Measurements from ENCODE around the gene KLK11.
"Not testable (repeated sequence)": the region's sequence is repeated elsewhere in the genome, so short reads cannot be mapped to it uniquely, and the experiment has no call there.

Gene KLK11

DNA sequence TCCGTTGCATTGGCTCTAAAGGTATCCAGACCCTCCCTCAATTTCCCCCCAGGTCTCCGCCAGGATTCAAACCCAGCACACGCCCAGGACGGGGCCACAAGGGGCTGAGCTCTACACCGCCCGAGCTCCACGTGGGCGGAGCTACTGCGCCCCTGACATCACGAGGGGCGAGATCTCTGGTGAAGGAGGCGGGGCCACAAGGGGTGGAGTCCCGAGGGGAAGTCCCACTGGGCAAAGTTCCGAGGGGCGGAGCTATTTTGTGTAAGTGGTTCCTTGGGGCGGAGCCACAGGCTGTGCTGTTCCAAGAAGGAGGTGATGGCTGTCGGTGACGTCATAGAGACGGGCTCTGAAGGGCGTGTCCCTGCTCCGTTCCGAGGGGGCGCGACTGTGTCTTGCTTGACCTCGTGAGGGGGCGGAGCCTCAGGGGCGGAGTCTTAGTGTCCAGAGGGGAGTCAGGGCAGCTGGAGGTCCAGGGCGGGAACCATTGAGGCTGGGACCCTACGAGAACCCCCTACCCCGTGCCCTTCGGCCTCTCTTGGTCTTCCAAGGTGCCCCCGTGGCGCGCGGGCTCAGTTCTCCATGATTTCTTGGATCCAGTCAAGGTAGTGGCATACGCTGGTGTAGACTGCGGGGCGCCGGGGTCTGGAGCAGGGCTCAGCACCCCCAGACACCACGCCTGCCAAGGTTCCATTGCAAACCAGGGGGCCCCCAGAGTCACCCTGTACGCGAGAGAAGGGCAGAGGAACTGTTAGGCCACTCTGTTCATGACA is 23.7 kb downstream of the KLK11 start:
- no peak for DNase-seq

DNA sequence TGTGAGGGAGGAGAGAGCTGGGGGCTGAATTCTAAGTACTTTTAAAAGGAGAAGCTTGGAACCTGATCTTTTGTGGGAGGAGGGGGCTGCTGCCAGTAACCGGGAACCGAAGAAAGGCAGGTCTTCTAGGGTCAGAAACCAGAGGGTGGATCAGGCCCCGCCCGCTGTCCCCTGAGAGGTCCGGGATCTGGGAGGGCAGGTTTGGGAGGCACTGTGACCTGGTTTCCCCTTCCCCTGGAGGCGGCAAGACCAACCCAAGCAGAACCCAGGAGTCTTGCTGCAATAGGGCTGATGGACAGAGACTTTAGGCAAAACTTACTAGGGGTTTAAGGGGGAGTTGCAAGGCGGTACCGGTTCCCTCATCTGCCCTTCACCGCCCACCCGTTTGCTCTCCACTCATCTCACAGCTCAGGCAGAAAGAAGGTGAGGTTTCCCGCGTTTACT is 24.3 kb downstream of the KLK11 start:
- no peak for DNase-seq

DNA sequence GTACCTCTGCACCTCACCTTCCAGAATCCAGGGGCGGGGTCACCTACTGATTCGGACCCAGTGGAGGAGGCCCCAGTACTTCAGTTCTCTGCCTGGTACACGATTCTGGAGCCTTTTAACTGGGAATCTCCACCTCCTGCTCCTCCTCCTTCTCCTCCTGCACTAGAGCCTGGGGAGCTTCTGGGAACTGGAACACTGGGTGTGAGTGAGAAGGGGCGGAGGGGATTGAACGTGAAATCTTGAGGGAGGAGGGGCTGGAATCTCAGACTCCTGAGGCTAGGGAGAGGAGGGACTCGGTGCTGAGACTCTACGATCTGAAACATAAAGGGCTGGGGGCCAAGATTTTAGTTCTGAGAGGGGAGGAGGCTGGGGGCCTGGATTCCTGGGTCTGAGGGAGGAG is 24.9 kb downstream of the KLK11 start, which contains the start of gene KLK8:
Gene KLK8, minus strand, starts transcription at position 90 of the 400 bp plus-strand sequence. CDS start 437 bp downstream, outside the sequence.
- no peak for DNase-seq

DNA sequence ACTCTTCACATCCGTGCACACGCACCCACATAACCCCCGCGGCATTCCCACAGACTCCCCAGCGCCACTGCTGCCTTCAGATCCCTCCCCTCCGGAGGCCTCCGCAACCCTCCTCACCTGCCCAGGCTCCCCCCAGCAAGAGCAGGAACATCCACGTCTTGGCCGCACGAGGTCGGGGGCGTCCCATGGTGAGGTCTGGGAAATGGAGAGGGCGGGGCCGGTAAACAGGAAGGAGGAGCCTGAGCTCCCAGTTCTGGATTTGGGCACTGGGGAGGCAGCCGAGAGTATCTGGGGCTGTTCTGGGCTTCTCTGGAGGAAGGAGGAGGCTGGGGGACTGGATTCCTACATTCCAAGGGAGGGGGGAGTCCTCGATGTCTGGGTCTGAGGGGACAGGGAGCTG is 25.4 kb downstream of the KLK11 start:
- DNase-seq: no peak

DNA sequence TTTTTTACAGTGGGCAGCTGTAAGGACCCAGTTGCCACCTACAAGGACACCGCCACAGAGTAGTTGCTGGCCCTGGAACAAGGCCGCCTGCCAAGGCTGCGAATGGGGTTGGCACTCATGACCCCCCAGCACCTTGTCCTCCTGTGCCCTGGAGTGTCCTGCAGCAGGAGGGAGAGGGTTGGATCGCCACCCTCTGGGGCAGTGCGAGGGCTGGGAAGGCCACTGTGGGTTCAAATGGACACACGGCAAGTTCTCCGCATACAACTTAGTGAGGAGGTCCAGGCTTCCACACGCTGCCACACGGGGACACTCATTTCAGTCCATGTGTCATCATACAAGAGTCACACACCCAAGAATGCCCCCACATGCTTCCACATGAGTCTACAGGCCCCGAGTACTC is 26.0 kb downstream of the KLK11 start:
- DNase-seq: no peak

DNA sequence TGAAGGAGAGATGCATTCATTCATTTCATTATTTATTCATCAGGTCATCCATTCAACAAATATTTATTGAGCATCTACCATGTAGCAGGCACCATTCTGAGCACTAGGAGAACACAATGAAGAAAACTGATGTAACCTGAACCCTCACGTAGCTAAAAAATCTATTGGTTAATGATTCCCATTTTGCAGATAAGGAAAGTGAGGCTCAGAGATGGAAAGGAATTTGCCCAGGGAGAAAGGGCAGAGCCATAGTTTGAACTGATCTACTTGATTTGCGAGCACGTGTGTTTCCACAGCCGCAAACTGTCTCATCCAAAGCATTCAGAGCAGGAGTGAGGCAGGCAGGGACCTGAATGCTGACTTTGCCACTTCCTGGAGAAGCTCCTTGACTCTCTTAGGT is 27.7 kb downstream of the KLK11 start:
- no peak for DNase-seq

DNA sequence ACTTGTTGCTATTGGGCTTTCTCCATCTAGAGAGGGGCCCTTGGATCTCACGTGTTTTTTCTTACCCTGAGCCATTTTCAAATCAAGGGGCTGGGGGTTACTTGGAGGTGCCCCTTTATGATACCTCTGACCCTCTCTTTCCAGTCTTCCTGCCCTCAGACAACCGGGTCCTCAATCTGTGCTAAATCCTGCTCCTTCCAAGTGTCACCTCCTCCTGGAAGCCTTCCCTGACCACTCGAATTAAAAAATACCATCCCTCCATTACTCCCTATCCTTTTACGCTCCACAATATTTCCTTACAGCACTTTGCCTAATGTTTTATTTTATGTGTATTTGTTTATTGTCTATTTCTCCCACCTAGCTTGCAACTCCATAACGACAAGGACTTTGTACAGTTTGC is 28.4 kb downstream of the KLK11 start:
- DNase-seq: no peak

DNA sequence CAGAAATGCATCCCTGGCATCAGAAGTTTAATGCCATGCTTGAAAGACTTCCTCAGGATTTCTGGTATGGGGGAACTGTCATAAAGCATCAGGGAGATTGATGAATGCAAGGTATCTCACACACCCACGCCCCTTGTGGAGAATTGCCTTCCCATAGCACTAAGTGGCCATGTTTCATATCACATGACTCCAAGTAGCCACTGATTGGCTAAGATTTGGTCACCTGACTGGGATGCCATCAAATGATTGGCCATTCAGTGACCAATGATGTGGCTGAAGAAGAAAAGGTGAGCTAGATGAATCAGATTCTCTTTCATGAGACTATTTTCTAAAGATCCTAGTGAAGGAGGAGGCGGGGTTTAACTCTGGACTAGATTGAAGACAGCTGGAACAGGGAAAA is 32.3 kb downstream of the KLK11 start:
- no peak for DNase-seq

DNA sequence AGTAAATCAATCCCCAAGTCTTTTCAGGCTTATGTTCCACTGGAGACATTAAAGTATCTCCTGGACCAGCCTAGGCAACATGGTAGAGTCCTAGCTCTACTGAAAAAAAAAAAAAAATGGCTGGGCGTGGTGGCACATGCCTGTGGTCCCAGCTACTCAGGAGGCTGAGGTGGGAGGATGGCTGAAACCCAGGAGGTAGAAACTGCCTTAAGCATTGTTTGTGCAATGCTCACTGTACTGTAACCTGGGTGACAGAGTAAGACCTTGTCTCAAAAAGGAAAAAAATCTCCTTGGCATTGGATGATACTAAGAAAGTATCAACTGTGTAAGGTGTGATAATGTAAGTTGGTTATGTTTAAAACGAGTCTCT is 33.8 kb downstream of the KLK11 start:
- DNase-seq: no peak

DNA sequence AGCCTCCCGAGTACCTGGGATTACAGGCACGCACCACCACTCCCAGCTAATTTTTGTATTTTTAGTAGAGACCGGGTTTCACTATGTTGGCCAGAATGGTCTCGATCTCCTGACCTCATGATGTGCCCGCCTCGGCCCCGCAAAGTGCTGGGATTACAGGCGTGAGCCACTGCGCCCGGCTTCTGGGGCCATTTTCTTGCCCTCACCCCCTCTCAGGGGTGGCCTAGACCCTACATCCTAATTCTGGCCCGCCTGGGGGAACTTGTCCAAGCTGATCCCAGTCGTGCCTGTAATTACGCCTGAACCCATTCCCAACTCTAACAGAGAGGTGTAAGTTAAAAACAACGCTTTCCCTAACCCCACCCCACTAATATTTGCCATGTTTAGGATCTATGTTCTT is 42.0 kb downstream of the KLK11 start:
- not testable (repeated sequence) for DNase-seq

DNA sequence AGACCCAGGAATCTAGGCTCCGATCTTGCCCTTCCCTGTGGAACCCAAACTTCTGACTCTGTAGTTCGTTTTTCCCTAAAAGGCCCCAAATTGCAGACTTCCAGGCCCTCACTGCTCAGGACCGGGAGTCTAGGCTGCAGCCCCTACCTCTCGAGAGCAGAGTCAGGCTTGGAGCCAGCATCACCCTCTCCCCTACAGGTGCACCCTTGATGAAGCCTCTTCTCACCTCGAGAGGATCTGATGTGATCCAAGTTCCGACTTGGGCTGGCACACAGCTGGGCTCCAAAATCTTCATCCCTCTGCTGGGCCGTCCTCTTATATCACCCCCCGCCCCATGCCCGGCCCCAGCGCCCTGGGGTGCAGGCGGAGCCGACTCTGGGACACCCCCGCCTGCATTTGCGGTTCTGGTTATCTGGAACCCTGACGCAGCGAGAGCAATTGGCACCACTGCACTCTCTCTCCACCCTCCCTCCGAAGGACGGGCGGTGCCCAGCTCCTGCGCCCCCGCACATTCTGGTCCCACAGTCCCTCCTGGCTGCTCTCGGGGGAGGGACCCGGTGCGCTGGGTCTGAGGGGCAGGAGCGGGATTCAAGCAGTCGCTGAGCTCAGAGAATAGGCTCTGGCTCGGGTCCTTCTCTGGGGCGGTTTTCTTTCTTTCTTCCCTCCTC is 42.7 kb downstream of the KLK11 start, which contains the start of gene KLK7:
Gene KLK7, minus strand, starts transcription at position 293 of the 668 bp plus-strand sequence. CDS start 1,518 bp downstream, outside the sequence.
- DNase-seq: no peak

DNA sequence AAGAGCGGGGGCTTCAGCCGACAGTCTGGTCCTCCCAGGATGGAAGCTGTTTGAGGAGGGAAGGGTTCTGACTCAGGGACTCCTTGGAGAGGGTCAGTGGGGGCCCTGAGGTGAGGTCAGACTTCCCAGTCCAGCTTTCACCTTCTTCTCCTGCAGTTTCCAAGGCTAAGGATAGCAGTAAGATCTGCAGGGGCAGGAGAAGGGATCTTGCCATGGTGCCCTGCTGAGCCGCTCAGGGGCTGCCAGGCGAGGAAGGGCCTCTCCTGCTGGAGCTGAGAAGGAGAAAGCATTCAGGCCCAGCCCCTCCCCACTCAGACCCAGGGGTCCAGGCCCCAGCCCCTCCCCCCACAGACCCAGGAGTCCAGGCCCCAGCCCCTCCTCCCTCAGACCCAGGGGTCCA is 44.2 kb downstream of the KLK11 start:
- DNase-seq: no peak

DNA sequence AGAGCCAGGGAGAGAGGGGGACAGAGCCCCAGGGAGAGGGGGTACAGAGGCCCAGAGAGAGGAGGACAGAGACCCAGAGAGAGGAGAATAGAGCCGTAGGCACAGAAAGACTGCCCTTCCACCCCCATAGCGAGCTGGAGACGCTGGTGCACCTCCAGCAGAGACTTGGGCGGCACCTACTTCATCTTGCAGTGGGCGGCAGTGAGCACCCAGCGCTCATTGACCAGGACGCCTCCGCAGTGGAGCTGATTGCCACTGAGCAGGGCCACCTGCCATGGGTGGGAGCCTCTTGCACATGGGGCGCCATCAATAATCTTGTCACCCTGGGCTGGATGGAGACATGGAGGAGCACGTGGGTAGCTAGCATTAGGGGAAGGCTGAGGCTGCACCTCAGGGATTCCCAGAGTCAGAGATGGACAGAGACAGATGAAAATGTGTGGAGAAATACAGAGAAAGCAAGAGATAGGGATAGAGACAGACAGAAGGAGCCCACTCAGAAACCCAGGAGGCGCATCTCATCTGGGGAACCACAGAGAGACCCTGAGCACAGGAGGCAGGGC is 44.7 kb downstream of the KLK11 start:
- no peak for DNase-seq

DNA sequence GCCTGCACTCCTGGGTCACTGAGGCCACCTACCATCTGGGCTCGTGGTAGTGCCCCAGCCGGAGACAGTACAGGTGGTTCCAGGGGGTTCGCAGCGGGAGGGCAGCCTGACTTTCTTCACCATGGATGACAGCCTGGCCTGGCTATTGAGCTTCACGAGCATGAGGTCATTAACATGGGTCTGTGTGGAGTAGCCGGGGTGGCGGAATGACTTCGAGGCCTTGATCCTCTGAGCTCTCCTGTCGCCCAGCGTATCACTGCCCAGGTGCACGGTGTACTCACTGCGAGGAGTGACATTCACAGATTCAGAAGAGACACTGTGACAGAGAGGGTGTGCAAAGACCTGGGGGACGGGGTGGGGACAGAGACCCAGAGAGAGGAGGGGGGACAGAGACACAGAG is 46.2 kb downstream of the KLK11 start:
- no peak for DNase-seq

DNA sequence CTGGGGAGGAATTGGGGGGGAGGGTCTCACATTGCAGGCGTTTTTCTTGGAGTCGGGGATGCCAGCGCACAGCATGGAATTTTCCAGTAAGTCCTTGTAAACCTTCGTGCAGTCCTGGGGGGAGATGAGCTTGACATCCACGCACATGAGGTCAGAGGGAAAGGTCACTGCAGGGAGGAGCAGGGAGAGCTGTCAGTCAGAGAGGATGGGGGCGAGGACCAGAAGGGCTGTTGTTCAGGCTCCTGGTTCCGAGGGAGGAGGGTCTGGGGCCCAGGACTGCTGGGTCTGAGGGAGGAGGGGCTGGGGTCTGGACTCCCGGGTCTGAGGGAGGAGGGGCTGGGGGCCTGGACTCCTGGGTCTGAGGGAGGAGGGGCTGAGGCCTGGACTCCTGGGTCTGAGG is 46.7 kb downstream of the KLK11 start:
- DNase-seq: no peak

DNA sequence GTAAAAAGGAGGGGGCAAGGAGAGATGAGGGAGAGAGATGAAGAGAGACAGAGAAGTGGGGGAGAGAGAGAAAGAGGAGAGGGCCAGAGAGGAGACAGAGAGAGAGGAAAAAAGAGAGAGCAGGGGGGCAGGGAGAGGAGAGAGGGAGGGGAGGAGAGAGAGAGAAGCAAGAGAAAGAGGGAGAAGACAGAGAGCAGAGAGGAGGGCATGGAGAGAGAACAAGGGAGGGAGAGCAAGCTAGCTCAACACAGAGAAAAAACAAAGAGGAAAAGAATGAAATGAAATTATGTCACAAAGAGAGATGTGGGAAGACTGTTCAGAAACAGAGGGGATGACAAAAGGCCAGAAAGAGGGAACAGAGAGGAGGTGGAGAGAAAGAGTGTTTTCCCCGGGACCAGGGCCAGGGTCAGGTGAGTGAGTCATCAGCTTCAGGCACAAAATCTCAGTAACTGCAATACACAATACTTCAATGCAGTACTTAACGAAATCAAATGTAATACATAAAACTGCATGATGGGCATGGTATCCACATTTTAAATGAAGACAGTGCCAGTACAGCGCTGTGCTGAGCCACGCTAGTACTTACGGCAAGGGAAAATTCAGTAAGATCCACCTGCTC is 47.5 kb downstream of the KLK11 start:
- DNase-seq: no peak

DNA sequence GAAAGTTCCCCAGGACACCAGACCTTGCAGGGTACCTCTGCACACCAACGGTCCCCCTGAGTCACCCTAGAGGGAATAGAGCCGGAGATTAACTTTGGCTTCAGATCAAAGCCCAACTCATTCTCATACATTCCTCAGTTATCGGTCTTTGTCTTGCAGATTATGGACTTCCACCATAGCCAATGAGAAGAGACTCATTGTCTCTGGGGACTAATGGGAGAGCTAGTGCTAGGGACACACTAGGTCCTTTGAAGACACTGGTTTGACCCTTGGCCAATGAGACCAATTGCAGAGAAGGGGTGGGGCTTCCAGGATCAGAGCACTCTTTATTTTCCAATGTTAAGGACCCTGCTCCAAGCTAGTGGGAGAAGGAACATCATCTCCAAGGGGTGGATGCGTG is 48.8 kb downstream of the KLK11 start:
- DNase-seq: no peak

DNA sequence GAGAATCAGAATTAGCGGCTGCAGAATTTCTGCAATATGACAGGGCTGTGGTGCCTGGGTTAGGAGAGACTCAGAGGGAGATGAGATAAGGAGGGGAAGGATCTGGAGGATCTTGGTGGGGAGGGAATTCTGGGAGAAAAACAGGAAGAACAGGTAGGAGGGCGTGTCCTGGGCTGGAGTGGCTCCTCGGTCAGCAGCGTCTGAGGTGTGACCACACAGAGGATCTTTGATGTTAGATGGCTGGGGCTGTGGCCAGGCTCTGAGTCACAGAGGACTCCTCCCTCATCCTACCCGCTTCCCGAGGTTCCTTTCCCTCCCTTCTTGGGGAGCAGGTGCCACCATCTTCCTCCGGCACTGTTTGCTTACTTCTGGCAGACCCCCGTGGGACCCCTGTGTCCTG is 50.6 kb downstream of the KLK11 start:
- DNase-seq: no peak

DNA sequence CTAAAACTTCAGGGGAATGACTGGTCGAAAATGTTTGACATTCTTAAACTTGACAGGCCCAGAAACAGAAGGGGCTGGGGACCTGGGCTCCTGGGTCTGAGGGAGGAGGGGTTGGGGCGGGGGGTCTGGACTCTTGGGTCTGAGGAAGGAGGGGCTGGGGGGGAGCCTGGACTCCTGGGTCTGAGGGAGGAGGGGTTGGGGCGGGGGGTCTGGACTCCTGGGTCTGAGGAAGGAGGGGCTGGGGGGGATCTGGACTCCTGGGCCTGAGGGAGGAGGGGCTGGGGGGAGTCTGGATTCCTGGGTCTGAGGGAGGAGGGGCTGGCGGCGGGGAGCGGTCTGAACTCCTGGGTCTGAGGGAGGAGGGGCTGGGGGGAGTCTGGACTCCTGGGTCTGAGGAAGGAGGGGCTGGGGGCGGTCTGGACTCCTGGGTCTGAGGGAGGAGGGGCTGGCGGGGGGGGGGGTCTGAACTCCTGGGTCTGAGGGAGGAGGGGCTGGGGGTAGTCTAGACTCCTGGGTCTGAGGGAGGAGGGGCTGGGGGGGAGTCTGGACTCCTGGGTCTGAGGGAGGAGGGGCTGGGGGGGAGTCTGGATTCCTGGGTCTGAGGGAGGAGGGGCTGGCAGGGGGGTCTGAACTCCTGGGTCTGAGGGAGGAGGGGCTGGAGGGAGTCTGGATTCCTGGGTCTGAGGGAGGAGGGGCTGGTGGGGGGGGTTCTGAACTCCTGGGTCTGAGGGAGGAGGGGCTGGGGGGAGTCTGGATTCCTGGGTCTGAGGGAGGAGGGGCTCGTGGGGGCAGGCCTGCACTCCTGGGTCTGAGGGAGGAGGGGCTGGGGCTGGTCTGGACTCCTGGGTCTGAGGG is 51.5 kb downstream of the KLK11 start:
- DNase-seq: no peak

DNA sequence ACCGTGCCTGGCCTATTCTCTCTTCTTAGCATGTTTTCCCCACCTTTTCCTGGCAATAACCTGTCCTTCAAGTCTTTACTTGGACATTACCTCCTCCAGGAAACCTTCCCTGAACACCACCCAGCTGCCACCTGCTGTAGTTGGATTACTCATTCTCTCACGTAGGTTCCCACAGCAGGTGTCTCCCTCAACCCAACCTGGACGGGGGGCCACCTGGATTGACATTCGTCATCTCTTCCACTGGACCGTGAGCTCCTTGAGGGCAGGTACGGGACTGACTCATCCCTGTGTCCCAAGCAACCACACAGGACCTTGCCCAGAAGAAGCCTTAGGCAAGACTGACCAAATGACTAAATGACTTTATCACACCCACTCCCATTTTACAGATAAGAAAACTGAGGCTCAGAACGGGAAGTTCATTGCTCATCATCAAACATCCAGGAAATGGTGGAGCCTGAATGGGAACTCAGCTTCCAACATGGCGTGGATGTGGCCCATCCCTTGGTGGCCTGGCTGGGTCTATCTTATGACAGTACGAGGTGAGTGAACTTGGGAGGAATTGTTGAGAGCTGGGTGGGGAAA is 53.5 kb downstream of the KLK11 start:
- DNase-seq: no peak

Data from KG1 (cell line).